GM21717 (cell line): Measurements from ENCODE around the gene DNAJB11.

ENCODE experiments used
- ATAC-seq: cut with Tn5 transposase; IDR thresholded peaks from one replicate; pipeline ENCODE4 v1.9.1; 2021; ENCODE audit warnings: mild to moderate bottlenecking, moderate library complexity; ENCODE audit not compliant: unreplicated experiment

Gene DNAJB11

GRCh38 chr3:186594591-186595113, 24.1 kb downstream of the DNAJB11 start:
- ATAC-seq: no peak

GRCh38 chr3:186596568-186597287, 26.2 kb downstream of the DNAJB11 start:
- no peak for ATAC-seq

GRCh38 chr3:186598108-186598784, 27.7 kb downstream of the DNAJB11 start:
- no peak for ATAC-seq

- no peak for ATAC-seq
These were observed 28.2 kb downstream of the DNAJB11 start for GRCh38 chr3:186598794-186599141.

- no peak for ATAC-seq
These were observed 28.7 kb downstream of the DNAJB11 start for GRCh38 chr3:186599142-186599784.

GRCh38 chr3:186599785-186600166, 29.3 kb downstream of the DNAJB11 start:
- ATAC-seq: no peak

- no peak for ATAC-seq
These were observed 30.4 kb downstream of the DNAJB11 start for GRCh38 chr3:186600896-186601295.

- no peak for ATAC-seq
These were observed 32.6 kb downstream of the DNAJB11 start for GRCh38 chr3:186603159-186603558.

GRCh38 chr3:186605078-186605477, 34.6 kb downstream of the DNAJB11 start:
- no peak for ATAC-seq

- ATAC-seq: no peak
These were observed 35.3 kb downstream of the DNAJB11 start for GRCh38 chr3:186605561-186606545.

- ATAC-seq: no peak
These were observed 38.2 kb downstream of the DNAJB11 start for GRCh38 chr3:186608624-186609215.

GRCh38 chr3:186609247-186609868, 38.8 kb downstream of the DNAJB11 start:
- ATAC-seq: no peak

GRCh38 chr3:186612065-186612464, 41.5 kb downstream of the DNAJB11 start:
- ATAC-seq: no peak

GRCh38 chr3:186612721-186613636, 42.5 kb downstream of the DNAJB11 start, which contains the start of gene AHSG:
AHSG (plus strand) TSS chr3:186613060; CDS start chr3:186613142, 82 bp downstream.
- ATAC-seq: no peak

- no peak for ATAC-seq
These were observed 43.2 kb downstream of the DNAJB11 start for GRCh38 chr3:186613637-186614265.

- ATAC-seq: no peak
These were observed 43.7 kb downstream of the DNAJB11 start for GRCh38 chr3:186614266-186614596.

GRCh38 chr3:186614597-186615483, 44.3 kb downstream of the DNAJB11 start:
- ATAC-seq: peak; percentile 42

GRCh38 chr3:186616299-186616617, 45.7 kb downstream of the DNAJB11 start:
- ATAC-seq: no peak
